NT2/D1 (cell line): Measurements from ENCODE around the gene ATP6V0E1.

Experiments
- SUZ12 ChIP-seq: IDR thresholded peaks from 2 replicates; pipeline ENCODE4 v1.6.1; 2011; ENCODE audit not compliant: insufficient read length, insufficient read depth; ENCODE audit errors: extremely low read depth
- ZNF274 ChIP-seq: IDR thresholded peaks from 2 replicates; pipeline ENCODE4 v1.6.1; 2011; ENCODE audit warnings: mild to moderate bottlenecking, low read depth, low read length

- TF ChIP-seq ZNF274, result no peak
- no peak for TF ChIP-seq SUZ12
Observed at GRCh38 chr5:173015598-173016455, 32.3 kb downstream of the ATP6V0E1 start.
